HepG2 (cell line): ENCODE measurements around the gene RNF149. TPM values are rescaled to one million over a fixed set of nuclear protein-coding genes. Genes with fewer than 3 reads are reported as not detected.

Experiments used
- AHR ChIP-seq: IDR thresholded peaks from 2 replicates; pipeline ENCODE4 v1.6.1; 2018; ENCODE audit warnings: missing genetic modification reagents, missing compliant biosample characterization
- EHMT2 ChIP-seq: fragments of 200-600 bp; sonication (generic); IDR thresholded peaks from 2 replicates; pipeline ENCODE4 v1.7.0; 2017; ENCODE audit warnings: antibody characterized with exemption, low read depth, low read length, borderline replicate concordance
- HNF4A ChIP-seq: sonication (generic); formaldehyde crosslinking; IDR thresholded peaks from 2 replicates; pipeline ENCODE4 v1.4.0; 2020; ENCODE audit warnings: missing genetic modification reagents
- HOMEZ ChIP-seq: IDR thresholded peaks from 2 replicates; pipeline ENCODE4 v1.6.1; 2016; ENCODE audit warnings: low read depth
- MAZ ChIP-seq, 2 experiments: sonication (generic) in 1 of 2; formaldehyde crosslinking in 1 of 2; IDR thresholded peaks; 2 replicates each; pipeline versions ENCODE4 v1.5.0 to v1.6.1; 2012 to 2020; ENCODE audit warnings: low read depth in 2 of 2, mild to moderate bottlenecking in 2 of 2, borderline replicate concordance in 1 of 2, improper control_type of control experiment in 1 of 2, low read length in 1 of 2, missing genetic modification reagents in 1 of 2, moderate library complexity in 1 of 2
- MEIS1 ChIP-seq: sonication (generic); formaldehyde crosslinking; IDR thresholded peaks from 2 replicates; pipeline ENCODE4 v1.9.0; 2021; ENCODE audit warnings: mild to moderate bottlenecking, missing genetic modification reagents, moderate library complexity, borderline replicate concordance
- MYPOP ChIP-seq: sonication (generic); formaldehyde crosslinking; IDR thresholded peaks from 2 replicates; pipeline ENCODE4 v1.8.1; 2023; ENCODE audit warnings: mild to moderate bottlenecking, moderate library complexity, missing genetic modification reagents
- NFKB2 ChIP-seq: sonication (generic); formaldehyde crosslinking; IDR thresholded peaks from 2 replicates; pipeline ENCODE4 v1.4.0; 2020; ENCODE audit warnings: missing genetic modification reagents, borderline replicate concordance
- SCMH1 ChIP-seq: sonication (generic); formaldehyde crosslinking; IDR thresholded peaks from 2 replicates; pipeline ENCODE4 v1.9.0; 2021; ENCODE audit warnings: missing genetic modification reagents, mild to moderate bottlenecking, borderline replicate concordance
- SIX1 ChIP-seq: sonication (generic); formaldehyde crosslinking; IDR thresholded peaks from 2 replicates; pipeline ENCODE4 v1.4.0; 2020; ENCODE audit warnings: missing genetic modification reagents, borderline replicate concordance
- U2AF1 ChIP-seq: fragments of 200-400 bp; formaldehyde crosslinking; optimal IDR thresholded peaks from 2 replicates; pipeline ENCODE3; 2017; ENCODE audit warnings: mild to moderate bottlenecking, low read depth, low read length
- ZFP62 ChIP-seq: sonication (generic); formaldehyde crosslinking; IDR thresholded peaks from 2 replicates; pipeline ENCODE4 v1.4.0; 2020; ENCODE audit warnings: missing genetic modification reagents
- ZNF136 ChIP-seq: sonication (generic); formaldehyde crosslinking; IDR thresholded peaks from 2 replicates; pipeline ENCODE4 v1.8.1; 2022; ENCODE audit warnings: low read depth, mild to moderate bottlenecking, moderate library complexity, missing genetic modification reagents
- ZNF678 ChIP-seq: sonication (generic); formaldehyde crosslinking; IDR thresholded peaks from 2 replicates; pipeline ENCODE4 v1.4.0; 2020; ENCODE audit warnings: mild to moderate bottlenecking, missing genetic modification reagents
- ZNF772 ChIP-seq: sonication (generic); formaldehyde crosslinking; IDR thresholded peaks from 2 replicates; pipeline ENCODE4 v1.5.0; 2020; ENCODE audit warnings: mild to moderate bottlenecking, missing genetic modification reagents
- polyA plus RNA-seq, 8 experiments: library from polyadenylated mRNA; depleted of rRNA in 3 of 8; stranded (reverse) in 7 of 8; unstranded in 1 of 8; fragments of >200 nt; fragmentation: Illumina TruSeq in 4 of 8; extraction: Trizol in 4 of 8; gene quantifications; 2 replicates each; pipeline versions ENCODE4 v1.2.1 to v1.2.3, GENCODE V29; 2011 to 2016; ENCODE audit warnings: low read depth in 4 of 8, missing spikeins in 1 of 8, mixed read lengths in 1 of 8; ENCODE audit not compliant: insufficient read depth in 1 of 8
- total RNA-seq, 5 experiments: library from RNA; depleted of rRNA; stranded (reverse); fragments of >200 nt; fragmentation: Illumina TruSeq; extraction: Trizol; gene quantifications; 2 replicates each; pipeline ENCODE4 v1.2.3, GENCODE V29; 2016; ENCODE audit warnings: low read depth in 1 of 5
- TF ChIP-seq, protein P1 (sequence below): sonication (generic); formaldehyde crosslinking; IDR thresholded peaks from 2 replicates; pipeline ENCODE4 v1.8.0; 2022; ENCODE audit warnings: mild to moderate bottlenecking, missing genetic modification reagents

Gene RNF149
- total and polyA plus RNA-seq, 2 of the 13 experiments (the other 11 are each of a cell fraction or from before 2014, with no cell fraction given) = 87.6 to 109 TPM

DNA sequence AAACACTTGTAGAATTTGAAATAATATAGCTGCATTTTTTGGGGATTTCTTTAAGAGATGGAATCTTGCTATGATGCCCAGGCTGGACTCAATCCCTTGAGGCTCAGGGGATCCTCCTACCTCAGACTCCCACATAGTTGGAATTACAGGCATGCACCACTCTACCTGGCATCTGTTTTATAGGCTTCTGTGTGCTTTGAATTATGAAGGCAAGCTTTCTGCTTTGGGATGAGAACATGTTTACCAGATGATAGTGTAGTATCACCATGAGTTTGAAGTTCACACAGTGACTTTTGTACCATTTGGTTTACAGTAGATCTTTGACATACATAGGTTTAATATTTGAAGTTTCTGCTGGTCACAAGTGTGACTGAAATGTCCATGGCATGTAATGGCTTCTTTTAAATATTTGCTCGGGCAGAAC lies 45.1 kb downstream of the RNF149 start (continued):
- TF ChIP-seq SIX1 (CRISPR knock-in tag) (0 out of 2 replicates have a peak, but pooled peaks have one; percentile 44), MEIS1 (peak; percentile 27; the same call in 1 of the 2 replicates), ZNF136 (CRISPR knock-in tag) (no peak), U2AF1 (no peak), ZNF678 (no peak), NFKB2 (CRISPR knock-in tag) (no peak), SCMH1 (CRISPR knock-in tag) (no peak), HNF4A (CRISPR knock-in tag) (peak; percentile 89), MYPOP (CRISPR knock-in tag) (no peak), AHR (CRISPR knock-in tag) (no peak), ZNF772 (no peak), HOMEZ (CRISPR knock-in tag) (no peak; the same call in 1 of the 2 replicates), ZFP62 (no peak), MAZ (IDR thresholded peaks at IDR 0.05; ENCODE audit: borderline replicate concordance, low read depth, low read length) (no peak), MAZ (CRISPR knock-in tag; IDR thresholded peaks at IDR 0.05; ENCODE audit: low read depth) (peak; percentile 37; the same call in 1 of the 2 replicates), EHMT2 (no peak)
- TF ChIP-seq, protein P1, sequence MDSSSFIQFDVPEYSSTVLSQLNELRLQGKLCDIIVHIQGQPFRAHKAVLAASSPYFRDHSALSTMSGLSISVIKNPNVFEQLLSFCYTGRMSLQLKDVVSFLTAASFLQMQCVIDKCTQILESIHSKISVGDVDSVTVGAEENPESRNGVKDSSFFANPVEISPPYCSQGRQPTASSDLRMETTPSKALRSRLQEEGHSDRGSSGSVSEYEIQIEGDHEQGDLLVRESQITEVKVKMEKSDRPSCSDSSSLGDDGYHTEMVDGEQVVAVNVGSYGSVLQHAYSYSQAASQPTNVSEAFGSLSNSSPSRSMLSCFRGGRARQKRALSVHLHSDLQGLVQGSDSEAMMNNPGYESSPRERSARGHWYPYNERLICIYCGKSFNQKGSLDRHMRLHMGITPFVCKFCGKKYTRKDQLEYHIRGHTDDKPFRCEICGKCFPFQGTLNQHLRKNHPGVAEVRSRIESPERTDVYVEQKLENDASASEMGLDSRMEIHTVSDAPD (CRISPR knock-in tag) = peak; percentile 51; the same call in 1 of the 2 replicates
